Measurements from ENCODE around the gene MBTPS1.

- TF ChIP-seq ZFX (IDR thresholded peaks at IDR 0.05; ENCODE audit: borderline replicate concordance) (no peak), CTCF (IDR thresholded peaks at IDR 0.05) (no peak)
These were observed 11.4 kb downstream of the MBTPS1 start for GRCh38 chr16:84105301-84105815.

Data from 22Rv1 (cell line).